ENCODE measurements around the gene CFL1.
"Not testable (repeated sequence)": the region's sequence is repeated elsewhere in the genome, so short reads cannot be mapped to it uniquely, and the experiment has no call there.

The CFL1 gene

DNA sequence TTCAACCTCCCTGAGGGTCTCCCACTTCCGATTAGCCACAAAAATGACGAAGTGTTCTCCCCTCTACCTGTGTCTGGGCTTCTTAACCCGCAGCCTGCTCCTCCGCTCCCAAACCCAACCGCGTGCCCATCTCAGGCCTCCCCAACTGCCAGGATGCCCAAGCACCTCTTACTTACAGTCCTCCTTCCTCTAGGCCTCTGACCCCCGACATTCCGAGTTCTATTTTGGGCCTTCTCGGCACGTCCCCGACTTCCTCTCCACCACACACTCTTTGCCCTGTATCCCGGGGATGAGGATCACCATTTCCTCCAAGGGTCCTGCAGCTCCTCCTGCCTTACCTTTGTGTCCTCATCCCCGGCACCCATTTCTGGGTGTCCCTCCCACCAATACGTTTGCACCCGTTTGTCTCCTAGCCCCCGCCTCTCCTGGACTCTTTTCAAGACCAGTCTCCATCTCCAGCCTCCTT lies 1.9 kb upstream of the CFL1 start:
- in situ Hi-C loops (cut with MboI; ENCODE audit: low sequenced_read_pairs) = no loop called here

DNA sequence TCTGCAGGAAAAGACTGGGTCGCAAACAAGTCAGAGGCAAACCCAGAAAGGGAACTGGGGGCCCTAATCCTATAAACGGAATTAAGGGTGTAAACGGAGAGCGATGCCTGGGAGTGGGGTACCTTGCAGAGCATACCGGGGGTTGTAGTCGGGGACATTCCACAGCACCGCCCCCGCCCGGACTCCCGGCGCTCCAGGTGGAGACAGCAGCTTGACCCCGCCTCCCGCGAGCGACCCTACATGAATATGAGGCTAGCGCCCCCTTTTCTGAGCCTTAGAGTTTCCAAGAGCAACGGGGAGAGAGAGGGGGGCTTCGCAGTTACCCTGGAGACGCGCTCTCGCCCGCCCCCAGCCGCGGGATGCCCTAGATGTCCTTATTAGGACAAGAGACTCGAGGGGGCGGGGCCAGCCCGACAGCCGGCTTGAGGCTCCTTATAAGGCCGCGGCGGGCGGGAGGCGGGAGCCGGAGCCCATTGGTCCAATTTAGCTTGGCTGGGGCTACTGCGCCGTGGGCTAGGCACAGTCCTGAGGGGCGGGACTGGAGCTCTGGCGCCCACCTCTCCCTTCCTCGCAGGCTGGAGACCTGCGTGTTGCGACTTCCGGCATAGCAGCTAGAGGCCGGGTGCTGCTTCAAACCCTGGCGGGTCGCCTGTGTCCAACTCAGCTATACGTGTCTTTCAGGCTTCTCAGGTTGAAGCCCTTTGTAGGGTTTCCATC lies 1.3 kb upstream of the CFL1 start:
- in situ Hi-C loops (cut with MboI; ENCODE audit: low sequenced_read_pairs) = no loop called here

DNA sequence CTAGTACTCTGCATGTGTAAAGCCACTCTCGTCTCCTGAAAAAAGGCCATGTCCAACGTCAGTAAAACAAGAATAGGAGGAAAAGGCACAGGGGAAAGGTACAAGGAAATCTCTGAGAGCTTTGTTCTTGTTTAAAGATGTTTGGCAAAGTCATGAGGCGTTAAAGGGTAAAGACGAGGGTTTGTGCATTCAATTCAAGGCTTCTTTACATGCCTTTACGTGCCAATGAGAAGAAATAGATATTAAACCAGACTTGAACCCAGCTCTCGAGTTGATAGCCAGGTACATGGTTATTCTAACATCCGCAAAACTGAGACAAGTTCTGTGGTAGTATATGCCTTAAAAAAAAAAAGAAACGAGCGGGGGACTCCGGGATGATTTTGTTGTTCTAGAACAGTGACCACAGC lies 704 bp upstream of the CFL1 start:
- in situ Hi-C loops (cut with MboI; ENCODE audit: low sequenced_read_pairs) = no loop called here

DNA sequence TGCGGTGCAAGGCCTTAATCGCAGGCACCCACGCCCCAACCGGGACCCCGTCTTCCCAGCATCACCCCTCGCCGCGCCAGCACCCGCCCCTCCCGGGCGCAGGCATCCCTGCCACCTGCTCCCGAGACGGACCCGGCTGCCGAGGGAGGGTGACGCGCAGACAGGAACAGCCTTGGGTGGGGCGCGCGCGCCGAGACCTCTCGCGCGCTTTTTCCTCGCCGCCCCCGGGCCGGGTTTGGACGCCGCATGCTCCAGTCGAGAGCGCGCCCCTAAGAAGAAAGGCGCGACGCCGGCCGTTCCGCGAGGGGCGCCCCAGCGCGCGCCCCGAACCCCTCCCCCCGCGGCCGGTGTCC lies 504 bp downstream of the CFL1 start:
- in situ Hi-C loops (cut with MboI; ENCODE audit: low sequenced_read_pairs) = no loop called here

DNA sequence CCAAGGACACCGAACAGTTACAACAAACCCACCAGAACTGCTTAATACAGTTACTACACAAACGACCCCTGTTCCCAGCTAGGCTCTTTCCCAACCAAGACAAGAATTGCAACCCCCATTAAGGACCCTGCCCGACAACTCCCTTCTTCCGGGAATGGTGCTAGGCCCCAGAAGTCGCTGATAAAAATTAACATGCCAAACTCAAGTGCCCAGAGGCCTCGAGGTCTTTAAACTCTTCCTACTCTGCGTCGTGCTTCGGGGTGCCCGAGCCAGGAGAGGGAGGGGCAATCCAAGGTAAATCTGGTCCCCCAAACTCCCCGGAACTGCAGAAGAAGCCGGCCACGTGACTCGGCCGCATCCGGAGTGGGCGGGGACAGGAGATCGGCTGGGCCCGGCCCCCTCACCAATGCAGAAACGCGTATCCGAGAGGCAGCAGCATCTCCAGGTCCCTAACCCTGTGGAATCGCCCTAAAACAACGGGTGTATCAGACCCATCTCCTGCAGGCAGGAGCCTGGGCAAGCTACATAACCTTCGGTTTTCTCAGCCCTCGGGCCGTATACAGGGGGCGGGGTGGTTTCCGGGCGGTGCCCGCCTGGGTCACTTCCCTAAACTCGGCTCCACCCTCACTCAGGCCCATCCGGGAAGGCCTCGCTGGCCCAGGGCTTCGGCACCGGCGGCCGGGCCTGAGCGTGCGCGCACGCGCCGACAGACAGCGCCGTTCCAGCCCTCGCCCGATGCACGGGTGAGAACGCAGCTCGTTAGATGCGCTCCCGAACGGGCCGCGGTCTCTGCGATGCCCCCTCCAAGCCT lies 1.1 kb downstream of the CFL1 start:
- in situ Hi-C loops (cut with MboI; ENCODE audit: low sequenced_read_pairs) = no loop called here

DNA sequence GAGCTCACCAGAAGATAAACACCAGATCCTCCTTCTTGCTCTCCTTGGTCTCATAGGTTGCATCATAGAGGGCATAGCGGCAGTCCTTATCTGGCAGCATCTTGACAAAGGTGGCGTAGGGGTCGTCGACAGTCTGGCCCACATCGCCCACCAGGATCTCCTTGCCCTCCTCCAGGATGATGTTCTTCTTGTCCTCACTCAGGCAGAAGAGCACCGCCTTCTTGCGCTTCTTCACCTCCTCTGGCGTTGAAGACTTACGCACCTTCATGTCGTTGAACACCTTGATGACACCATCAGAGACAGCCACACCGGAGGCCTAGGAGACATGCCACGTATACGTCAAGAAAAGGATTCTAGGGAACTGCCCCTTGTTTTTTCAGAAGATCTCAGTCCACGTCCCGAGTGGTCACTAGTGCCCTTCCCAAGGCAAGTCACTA lies 2.0 kb downstream of the CFL1 start:
- in situ Hi-C loops (cut with MboI; ENCODE audit: low sequenced_read_pairs) = no loop called here

DNA sequence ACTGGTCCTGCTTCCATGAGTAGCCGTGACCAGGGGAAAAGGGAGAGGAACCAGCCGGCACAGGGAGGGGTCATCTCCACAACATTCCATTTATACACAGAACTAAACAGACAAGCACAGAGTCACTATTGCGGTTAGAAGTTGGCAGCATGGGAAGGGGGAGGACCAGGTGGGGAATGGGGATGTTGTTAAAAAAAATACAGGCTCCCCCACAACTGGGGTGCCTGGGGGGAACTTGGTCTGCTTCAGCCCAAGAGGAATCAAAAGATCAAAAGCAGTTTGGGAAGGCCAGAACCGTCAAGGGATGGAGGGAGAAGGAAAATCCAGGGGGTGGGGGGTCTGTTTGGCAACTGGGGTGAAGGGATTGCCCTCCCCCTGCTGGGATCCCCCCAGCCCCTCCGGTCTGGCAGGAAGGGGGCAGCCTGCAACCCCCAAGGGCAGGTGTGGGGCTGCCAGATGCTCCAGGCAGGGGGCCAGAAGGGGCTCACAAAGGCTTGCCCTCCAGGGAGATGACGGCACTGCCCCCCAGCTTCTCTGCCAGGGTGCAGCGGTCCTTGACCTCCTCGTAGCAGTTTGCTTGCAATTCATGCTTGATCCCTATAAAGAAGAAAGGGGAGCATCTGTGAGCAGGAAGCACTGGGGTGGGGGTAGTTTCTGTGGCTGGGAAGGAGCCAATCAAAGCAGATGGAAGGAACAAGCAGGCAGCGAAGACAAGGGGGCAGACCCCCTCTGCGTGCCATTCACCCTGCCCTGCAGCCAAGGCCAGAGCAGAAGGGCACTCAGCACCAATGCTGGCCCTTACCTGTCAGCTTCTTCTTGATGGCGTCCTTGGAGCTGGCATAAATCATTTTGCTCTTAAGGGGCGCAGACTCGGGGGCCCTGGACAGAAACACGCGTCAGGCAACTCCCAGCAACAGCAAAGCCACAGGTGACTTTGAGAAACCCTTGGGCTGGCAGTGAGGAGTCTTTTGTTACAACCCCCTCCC lies 2.8 kb downstream of the CFL1 start:
- in situ Hi-C loops (cut with MboI; ENCODE audit: low sequenced_read_pairs) = no loop called here

DNA sequence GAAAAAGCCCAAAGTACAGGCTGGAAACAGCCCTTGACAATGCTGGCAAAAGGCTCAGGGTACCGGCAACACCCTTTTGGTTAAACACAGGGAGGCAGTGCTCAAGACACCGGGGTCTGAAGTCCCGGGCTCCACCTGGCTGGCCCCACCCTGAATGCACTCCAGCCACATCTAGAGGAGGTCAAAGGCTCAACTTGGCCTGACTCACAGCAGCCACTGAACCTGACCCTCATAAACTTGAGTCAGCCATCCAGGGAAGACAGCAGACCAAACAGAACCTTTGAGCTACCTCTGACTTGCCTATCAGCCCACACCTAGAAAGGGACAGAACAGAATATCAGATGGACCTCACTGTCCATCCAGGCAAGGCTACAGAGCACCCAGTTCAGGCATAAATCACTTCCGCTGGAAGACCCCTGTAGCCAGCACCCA lies 3.8 kb downstream of the CFL1 start:
- in situ Hi-C loops (cut with MboI; ENCODE audit: low sequenced_read_pairs) = no loop called here

DNA sequence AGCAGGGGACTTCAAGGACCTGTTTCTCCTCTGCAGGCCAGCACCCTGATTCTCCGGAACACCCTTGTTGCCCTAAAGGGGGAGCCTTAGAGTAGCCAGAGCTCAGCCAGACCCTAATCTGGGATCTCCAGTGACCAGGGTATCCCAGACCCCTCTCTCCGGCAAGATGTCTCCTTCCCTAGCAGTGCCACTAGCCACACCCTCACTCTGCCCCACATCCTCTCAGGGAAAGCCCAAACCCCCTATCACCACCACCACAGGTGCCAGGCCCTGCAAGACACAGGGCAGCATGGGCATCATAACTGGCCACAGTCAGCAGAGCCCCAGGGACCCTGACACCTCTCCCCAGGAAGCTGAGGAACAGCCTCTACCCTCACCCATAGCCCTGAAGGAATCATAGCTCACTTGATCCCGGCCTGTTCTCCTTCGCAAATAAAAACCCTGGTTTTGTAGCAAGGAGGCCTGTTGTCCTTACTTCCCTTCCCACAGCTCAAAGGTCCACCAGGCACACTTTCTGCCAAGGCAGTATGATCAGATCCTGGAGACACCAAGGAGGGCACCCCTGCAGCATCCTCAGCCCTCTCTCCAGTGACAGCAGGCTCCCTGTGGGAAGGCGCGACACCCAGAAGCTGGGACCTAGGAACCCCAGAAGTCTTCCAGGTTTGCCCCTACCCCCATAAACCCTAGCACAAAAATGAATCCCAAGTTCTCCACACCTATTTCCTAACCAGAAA lies 4.6 kb downstream of the CFL1 start:
- in situ Hi-C loops (cut with MboI; ENCODE audit: low sequenced_read_pairs) = no loop called here

DNA sequence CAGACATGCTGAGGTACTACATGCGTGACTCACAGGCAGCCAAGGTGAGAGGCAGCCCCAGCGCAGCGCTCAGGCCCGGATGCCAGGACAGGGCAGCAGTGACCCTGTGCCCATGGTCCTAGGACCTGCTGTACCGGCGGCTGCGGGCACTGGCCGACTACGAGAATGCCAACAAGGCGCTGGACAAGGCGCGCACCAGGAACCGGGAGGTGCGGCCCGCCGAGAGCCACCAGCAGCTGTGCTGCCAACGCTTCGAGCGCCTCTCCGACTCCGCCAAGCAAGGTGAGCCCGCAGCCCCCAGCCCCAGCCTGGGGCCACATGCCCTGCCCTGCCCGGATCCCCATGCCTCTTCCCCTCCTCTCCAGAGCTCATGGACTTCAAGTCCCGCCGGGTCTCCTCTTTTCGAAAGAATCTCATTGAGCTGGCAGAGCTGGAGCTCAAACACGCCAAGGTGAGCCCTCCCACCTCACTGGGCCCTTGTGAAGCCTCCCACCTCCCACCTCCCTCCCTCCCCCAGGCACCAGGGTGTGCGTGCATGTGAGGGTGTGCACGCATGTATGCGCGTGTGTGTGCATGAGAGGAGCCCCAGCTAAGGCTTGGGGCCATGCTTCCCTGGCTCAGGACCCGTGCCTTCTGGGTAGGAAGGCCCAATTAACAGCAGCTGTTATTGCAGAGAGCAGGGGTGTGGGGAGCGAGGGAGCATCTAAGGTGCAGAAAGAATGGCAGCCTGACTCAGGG lies 5.3 kb downstream of the CFL1 start:
- in situ Hi-C loops (cut with MboI; ENCODE audit: low sequenced_read_pairs) = no loop called here

DNA sequence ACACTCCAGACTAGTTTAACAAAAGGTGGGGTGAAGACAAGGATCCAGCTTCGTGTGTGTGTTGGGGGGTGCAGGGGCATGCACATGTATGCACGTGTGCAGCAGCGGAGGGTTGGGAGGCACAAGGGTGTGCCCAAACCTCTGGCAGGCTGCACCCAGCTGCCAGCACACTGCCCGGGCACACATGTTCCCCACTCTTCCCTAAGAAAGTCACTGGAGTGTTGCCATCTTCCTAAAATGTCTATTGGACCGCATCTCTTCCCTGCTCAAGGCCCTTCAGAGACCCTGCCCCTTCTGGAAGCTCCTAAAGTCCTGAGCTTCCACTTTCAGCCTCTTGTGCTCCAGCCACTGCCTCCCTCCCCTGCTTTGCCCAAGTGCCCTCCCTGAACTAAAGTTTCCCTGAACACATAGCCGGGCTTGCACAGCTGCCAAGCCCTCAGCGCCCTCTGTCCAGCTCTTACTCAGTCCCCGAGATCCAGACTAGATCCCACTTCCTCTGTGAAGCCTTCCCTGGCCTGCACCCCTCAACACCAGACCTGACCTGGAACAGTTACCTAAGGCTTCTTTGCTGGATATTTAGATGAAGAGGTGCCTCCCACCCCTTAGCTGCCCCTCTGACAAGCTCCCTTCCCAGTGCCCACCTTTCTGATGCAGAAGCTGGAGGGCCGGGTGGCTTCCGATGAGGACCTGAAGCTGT lies 6.0 kb downstream of the CFL1 start:
- in situ Hi-C loops (cut with MboI; ENCODE audit: low sequenced_read_pairs) = no loop called here

DNA sequence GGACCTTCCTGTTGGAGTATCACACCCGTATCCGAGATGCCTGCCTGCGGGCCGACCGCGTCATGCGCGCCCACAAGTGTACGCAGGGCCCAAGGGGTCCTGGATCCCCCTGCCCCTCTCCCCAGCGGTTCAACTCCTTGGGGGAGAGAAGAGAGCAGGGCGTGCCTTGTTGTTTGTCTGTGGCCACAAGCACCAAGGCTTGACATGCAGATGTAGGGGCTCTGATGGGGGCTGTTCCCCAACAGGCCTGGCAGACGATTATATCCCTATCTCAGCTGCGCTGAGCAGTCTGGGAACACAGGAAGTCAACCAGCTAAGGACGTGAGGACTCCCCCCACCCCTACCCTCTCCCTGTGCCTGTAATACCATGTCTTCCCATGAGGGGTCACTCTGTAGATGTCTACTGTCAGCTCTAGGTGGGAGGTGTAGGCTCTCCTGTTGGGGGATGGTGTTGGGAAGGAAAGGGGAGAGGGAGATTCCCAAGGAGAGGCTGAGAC lies 6.8 kb downstream of the CFL1 start:
- in situ Hi-C loops (cut with MboI; ENCODE audit: low sequenced_read_pairs) = no loop called here

DNA sequence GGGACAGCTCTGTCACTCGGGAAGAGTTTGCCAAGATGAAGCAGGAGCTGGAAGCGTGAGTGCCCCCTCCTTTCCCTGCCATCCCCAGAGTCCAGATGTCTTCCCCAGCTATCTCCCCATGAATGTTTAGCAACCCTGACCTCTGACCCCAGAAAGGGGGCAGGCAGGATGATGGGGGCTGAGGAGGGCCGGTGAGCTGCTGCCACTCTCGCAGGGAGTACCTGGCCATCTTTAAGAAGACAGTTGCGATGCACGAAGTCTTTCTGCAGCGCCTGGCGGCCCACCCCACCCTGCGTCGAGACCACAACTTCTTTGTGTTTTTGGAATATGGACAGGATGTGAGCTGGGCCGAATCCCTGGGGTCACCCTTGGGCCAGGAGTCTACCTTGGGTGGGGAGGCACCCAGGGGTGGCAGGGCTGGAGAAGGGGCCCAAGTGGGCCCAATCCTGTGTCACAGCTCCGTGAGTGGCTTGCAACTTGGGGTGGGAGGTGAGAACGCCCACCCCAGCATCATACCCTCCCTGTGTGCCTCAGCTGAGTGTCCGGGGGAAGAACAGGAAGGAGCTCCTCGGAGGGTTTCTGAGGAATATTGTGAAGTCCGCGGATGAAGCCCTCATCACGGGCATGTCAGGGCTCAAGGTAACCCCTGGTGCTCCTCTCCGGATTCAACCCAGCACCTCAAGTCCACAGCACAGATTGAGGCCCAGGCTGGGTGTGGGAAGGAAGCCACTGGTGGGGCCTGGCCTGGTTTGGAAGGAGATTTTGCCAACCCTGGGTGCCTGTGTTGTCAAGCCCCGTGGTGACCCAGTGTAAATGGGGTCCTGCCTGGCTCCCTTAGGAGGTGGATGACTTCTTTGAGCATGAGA lies 7.5 kb downstream of the CFL1 start:
- in situ Hi-C loops (cut with MboI; ENCODE audit: low sequenced_read_pairs) = no loop called here

DNA sequence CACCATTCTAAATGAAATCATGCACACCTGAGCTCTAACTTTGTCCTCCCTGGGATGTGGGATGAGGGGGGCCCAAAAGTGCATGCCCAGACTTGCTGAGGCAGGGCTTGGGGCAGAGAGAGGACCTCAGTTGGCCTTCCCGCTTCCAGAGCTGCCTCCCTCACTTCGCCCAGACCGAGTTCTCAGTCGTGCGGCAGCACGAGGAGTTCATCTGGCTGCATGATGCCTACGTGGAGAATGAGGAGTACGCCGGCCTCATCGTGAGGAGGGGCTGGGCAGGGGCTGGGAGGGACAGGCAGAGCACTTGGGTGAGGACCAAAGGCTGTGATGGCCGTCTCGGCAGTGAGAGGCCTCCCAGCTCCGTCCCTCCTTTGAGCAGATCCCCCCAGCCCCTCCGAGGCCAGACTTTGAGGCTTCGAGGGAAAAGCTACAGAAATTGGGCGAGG lies 8.2 kb downstream of the CFL1 start:
- in situ Hi-C loops (cut with MboI; ENCODE audit: low sequenced_read_pairs) = no loop called here

DNA sequence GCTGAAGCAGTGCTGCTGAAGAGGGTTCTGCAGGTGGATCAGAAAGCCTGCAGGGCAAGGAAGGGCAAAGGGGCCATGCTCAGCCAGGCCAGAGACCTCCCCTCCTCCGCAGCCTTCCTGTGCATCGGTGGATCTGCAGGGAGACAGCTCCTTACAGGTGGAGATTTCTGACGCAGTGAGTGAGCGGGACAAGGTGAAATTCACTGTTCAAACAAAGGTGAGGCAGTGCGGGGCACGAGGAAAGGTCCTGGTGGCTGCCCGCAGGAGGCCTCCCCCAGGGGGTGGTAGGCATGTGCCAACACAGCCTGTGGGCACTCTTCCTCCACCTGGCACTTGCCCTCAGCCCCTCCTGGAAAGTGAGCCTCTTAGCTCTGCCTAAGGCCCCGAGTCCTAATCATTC lies 8.6 kb downstream of the CFL1 start:
- in situ Hi-C loops (cut with MboI; ENCODE audit: low sequenced_read_pairs) = no loop called here

DNA sequence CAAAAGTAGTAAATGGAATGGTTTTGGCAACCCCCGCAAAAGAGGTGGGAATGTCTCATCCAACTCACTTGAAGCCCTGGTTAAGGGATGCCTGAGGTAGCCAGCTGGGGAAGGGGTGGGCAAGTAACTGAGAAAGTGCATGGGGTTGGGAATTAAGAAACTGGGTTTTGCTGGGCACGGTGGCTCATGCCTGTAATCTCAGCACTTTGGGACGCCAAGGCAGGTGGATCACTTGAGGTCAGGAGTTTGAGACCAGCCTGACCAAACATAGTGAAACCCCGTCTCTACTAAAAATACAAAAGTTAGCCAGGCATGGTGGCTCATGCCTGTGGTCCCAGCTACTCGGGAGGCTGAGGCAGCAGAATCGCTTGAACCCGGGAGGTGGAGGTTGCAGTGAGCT lies 9.3 kb downstream of the CFL1 start:
- in situ Hi-C loops (cut with MboI; ENCODE audit: low sequenced_read_pairs) = not testable (repeated sequence)

DNA sequence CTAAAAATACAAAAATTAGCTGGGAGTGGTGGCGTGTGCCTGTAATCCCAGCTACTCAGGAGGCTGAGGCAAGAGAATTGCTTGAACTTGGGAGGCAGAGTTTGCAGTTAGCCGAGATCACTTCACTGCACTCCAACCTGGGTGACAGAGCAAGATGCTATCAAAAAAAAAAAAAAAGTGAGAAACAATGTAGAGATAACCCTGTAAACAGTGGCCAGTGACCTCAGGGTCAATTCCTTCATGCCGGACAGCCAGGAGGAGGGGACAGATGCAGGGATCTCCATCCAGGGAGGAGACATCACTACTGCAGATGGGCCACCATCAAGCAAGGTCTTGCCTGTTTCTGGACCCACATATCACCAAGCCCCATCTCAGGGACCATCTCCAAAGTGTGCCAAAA lies 10.2 kb downstream of the CFL1 start:
- in situ Hi-C loops (cut with MboI; ENCODE audit: low sequenced_read_pairs) = no loop called here

DNA sequence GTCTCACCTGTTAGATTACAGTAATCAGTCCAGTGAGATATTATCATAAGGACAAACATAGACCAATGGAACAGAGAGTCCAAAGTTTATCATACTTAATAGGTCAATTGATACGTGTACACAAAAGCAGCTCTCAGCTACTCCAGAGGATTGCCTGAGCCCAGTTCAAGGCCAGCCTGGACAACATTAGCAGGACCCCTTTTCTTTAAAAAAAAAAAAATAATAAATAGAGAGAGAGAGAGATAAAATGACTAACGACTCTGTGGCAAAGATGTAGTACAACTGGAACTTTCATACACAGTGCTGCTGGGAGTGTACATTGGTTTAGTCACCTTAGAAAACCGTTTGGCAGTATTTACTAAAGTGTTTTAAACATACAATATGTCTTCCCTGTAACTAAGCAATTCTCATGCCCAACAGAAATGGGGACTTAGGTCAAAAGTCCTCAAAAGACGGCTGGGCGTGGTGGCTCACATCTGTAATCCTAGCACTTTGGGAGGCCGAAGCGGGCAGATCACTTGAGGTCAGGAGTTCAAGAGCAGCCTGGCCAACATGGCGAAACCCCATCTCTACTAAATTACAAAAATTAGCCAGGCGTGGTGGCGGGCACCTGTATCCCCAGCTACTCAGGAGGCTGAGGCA lies 13.6 kb downstream of the CFL1 start:
- in situ Hi-C loops (cut with MboI; ENCODE audit: low sequenced_read_pairs) = no loop called here

Data from HL-60/S4 (cell line).